ENCODE results near the gene FAM169A.

GRCh38 chr5:74888117-74888516, 21.9 kb upstream of the FAM169A start:
- TF ChIP-seq CTCF (IDR thresholded peaks at IDR 0.05) = no peak
- TF ChIP-seq EZH2 (IDR thresholded peaks at IDR 0.05; ENCODE audit: borderline replicate concordance, insufficient read depth, low read depth, low read length, poor library complexity, severe bottlenecking) = no peak
